Transverse colon (tissue), 4 donors: ENCODE results near the gene SP2.

Experiments
- POLR2A ChIP-seq: fragments of 450-650 bp; IDR thresholded peaks from one replicate; pipeline ENCODE4 v1.6.1; 2016; ENCODE audit warnings: antibody characterized with exemption, mild to moderate bottlenecking, moderate library complexity
- POLR2AphosphoS5 ChIP-seq, 3 donors: sonication (generic); formaldehyde crosslinking; IDR thresholded peaks; one replicate each; pipeline ENCODE4 v1.6.1; 2016; ENCODE audit warnings: antibody characterized with exemption in 3 of 3
- TF ChIP-seq, protein P1 (sequence below), 5 experiments: fragments of 200-600 bp in 3 of 5; fragments of 450-650 bp in 2 of 5; sonication (generic) in 3 of 5; IDR thresholded peaks; 1 replicate in 2 of 5; 2 replicates in 3 of 5; pipeline ENCODE4 v1.5.1; 2016 to 2017; ENCODE audit warnings: antibody characterized with exemption in 5 of 5, inconsistent platforms in 3 of 5, mild to moderate bottlenecking in 2 of 5, moderate library complexity in 1 of 5

DNA sequence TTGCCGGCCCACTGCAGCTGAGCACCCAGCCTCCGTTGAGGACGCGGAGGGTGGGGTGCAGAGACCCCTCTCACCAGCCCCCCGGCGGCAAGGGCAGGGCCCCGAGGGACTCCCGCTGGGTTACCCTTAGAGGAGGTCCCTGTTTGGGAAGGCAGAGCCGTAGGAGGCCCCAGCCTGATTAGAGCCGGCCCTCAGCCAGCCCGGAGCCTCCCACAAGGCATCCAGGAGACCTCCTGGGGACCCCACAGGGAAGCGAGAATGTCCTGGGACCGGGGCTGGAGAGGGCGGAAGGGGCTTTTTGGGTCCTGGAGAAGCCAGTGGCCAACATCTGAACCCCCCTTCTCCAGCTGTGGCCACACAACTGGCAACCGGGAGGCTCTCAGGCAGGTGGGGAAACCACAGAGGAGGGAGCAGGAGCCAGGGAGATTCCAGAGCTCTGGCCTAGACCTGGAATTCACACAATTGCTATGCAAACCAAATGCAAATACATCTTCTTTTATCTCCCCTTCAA is 23.3 kb upstream of the SP2 start:
- TF ChIP-seq, protein P1, sequence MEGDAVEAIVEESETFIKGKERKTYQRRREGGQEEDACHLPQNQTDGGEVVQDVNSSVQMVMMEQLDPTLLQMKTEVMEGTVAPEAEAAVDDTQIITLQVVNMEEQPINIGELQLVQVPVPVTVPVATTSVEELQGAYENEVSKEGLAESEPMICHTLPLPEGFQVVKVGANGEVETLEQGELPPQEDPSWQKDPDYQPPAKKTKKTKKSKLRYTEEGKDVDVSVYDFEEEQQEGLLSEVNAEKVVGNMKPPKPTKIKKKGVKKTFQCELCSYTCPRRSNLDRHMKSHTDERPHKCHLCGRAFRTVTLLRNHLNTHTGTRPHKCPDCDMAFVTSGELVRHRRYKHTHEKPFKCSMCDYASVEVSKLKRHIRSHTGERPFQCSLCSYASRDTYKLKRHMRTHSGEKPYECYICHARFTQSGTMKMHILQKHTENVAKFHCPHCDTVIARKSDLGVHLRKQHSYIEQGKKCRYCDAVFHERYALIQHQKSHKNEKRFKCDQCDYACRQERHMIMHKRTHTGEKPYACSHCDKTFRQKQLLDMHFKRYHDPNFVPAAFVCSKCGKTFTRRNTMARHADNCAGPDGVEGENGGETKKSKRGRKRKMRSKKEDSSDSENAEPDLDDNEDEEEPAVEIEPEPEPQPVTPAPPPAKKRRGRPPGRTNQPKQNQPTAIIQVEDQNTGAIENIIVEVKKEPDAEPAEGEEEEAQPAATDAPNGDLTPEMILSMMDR (IDR thresholded peaks at IDR 0.05): no peak
- TF ChIP-seq POLR2A: no peak
- TF ChIP-seq POLR2AphosphoS5 (IDR thresholded peaks at IDR 0.05): no peak
